ENCODE results near the gene PLXDC1. TPM values are rescaled to one million over a fixed set of nuclear protein-coding genes. Genes with fewer than 3 reads are reported as not detected.

PLXDC1 gene
- total RNA-seq, 1 donor from 2014 or later: 0.50 TPM

- ATAC-seq (no peak), DNase-seq (ENCODE audit: low spot score) (no peak)
Observed at GRCh38 chr17:39018267-39019134, 132.9 kb downstream of the PLXDC1 start.

DNA sequence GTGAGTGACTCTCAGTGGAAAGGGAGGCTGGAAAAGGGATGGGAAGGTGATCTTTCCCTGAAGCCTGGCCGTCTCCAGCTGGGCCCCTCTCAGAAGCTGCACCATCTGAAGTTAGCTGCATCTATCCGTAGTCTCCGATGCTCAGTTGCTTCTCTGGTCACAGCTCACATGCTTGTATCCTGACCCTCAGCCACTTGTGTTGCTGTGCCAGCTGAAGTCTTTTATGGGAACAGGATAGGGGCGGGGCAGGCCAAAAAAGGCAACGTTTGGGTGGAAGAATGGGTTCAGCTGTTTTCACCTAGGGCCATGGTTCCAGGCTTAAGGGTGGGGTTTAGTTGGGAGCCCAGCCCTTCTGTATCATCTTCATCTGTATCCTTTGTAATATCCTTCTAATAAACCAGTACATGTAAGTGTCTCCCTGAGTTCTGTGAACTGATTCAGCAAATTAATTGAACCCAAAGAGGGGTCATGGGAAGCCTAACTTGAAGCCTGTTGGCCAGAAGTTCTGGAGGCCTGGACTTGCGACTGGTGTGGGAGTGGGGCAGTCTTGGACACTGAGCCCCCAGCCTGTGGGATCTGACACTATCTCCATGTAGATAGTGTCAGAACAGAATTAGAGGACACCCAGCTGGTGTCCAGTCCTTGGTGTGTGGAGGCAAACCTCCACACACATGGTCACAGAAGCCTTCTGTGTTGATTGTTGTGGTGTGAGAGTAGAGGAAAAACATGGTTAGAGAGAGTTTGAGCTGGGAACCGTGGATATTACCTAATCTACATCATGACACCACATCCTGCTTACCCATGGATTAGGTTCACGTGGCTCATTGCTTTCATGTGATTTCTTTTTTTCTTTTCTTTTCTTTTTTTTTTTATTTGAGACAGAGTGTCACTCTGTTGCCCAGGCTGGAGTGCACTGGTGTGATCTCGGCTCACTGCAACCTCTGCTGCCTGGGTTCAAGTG, 135.0 kb downstream of the PLXDC1 start:
- no peak for ATAC-seq

DNA sequence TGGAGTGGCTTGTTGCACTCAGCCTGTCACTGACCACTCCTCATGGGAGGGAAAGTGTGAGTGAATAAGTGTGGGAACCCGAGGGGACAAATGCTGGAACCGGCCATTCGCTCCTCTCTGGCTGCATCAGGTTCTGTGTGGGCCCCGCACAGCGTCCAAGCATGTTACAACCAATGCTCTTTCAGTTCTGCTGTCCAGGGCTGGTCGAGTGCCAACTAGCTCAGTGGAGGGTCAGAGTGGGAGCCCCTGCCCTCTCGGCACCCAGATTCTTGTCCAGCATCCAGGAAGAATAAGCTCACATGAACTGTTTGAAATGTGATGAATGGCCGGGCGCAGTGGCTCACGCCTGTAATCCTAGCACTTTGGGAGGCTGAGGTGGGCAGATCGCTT, 135.9 kb downstream of the PLXDC1 start:
- DNase-seq (ENCODE audit: low spot score) (no peak), ATAC-seq (no peak)

More for the DNA sequence above, 135.0 kb downstream of the PLXDC1 start:
- no peak for DNase-seq (ENCODE audit: low spot score)

DNA sequence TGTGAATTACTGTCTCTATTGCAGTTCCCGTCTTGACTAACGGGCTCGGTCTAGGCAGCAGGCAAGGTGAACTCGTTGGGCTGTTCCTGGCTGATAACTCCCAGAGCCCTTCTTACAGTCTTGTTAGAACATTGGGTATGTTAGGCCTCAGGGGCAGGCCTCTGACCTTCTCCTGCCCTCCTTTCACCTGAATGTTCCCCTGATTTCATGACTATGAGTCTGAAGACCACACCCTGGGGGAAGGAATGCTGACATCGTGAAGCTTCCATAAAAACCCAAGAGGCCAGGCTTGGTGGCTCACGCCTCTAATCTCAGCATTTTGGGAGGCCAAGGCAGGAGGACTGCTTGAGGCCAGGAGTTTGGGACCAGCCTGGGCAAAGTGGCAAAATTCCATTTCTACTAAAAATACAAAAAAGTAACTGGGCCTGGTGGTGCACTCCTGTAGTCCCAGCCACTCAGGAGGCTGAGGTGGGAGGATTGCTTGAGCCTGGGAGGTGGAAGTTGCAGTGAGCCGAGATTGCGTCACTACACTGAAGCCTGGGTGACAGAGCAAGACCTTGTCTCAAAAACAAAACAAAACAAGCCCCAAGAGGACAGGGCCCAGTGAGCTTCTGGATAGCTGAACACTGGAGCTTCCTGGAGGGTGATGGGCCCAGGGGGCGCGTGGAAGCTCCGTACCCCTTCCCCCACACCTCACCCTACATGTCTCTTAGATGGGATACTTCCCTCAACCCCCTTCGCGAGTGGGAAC, 136.5 kb downstream of the PLXDC1 start:
- no peak for DNase-seq (ENCODE audit: low spot score)
- no peak for ATAC-seq

DNA sequence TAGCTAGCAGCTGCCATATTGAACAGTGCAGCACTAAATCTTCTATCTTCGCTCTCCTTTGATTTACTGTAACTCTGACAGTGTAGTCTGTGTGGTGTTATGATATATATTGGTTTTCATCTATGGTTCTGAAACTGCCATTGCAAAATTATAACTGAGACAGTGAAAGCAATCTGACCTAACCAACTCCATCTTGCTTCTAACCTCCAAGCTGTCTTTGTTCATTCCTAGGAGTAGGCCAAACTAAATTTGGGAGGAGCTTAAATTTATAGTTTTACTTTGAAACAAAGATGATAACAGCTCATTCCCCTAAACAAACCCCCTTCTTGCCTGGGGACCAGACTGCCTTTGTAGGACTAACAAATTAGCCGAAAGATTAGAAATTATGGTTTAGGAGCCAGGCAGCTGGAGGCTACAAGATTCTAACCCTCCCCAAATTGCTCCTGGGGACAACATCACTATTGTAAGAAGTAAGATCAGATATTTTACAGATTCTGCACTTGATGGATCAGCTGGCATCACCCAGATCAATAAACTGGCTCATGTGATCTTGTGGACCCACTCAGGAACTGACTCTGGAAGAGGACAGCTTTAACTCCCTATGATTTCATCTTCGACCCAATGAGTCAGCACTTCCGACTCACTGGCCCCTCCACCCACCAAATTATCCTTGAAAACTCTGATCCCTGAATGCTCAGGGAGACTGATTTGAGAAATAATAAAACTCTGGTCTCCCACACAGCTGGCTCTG, 137.2 kb downstream of the PLXDC1 start:
- DNase-seq (ENCODE audit: low spot score): no peak
- ATAC-seq: no peak

Other genes with a start within 250 kb of the PLXDC1 start
- 0.08 TPM for gene FBXO47, start 184.2 kb downstream of the PLXDC1 start, total RNA-seq
- not detected for gene ARL5C, start 14.5 kb upstream of the PLXDC1 start, total RNA-seq
- 0.40 TPM for gene CACNB1, start 46.0 kb upstream of the PLXDC1 start, total RNA-seq
- 484 TPM for gene RPL19, start 48.6 kb upstream of the PLXDC1 start, total RNA-seq
- not detected for gene STAC2, start 74.3 kb upstream of the PLXDC1 start, total RNA-seq
- gene FBXL20, start 250.0 kb upstream of the PLXDC1 start, total RNA-seq: 9.0 TPM